OCI-LY7 (cell line): Measurements from ENCODE around the gene CCBE1. TPM values are rescaled to one million over a fixed set of nuclear protein-coding genes. Genes with fewer than 3 reads are reported as not detected.

Experiments used
- BruUV-seq: library from RNA; stranded (reverse); fragments of 400-500 nt; replicated peaks from 2 replicates; lab custom pipeline; 2021; lab: Mats Ljungman, UMichigan
- CTCF ChIA-PET: fragments of 300-600 bp; sonication (Branson Sonifier 250); formaldehyde crosslinking; loops from one replicate; lab custom pipeline; 2022; ENCODE audit warnings: antibody characterized with exemption; ENCODE audit not compliant: unreplicated experiment; lab: Charles Lee
- POLR2A ChIA-PET: fragments of 300-600 bp; sonication (Branson Sonifier 250); formaldehyde crosslinking; loops from one replicate; lab custom pipeline; 2022; ENCODE audit warnings: antibody characterized with exemption; lab: Charles Lee
- DNase-seq: peaks from one replicate; pipeline ENCODE4 v3.0.0-alpha.2; 2015; ENCODE audit warnings: low spot score
- H2AFZ ChIP-seq: fragments of 200-600 bp; sonication (generic), shearing (Covaris generic); 2 replicates; pipeline ENCODE4 v1.6.1; 2014; ENCODE audit warnings: mild to moderate bottlenecking, antibody characterized with exemption, low read length, moderate library complexity
- H3K27ac ChIP-seq: fragments of 200-600 bp; sonication (generic); 2 replicates; pipeline ENCODE4 v1.5.1; 2014; ENCODE audit warnings: mixed run types, low read depth, mild to moderate bottlenecking, moderate library complexity, low read length, inconsistent platforms; ENCODE audit not compliant: poor library complexity, severe bottlenecking
- H3K36me3 ChIP-seq: fragments of 200-600 bp; sonication (generic); 2 replicates; pipeline ENCODE4 v1.6.1; 2014; ENCODE audit warnings: mild to moderate bottlenecking, antibody characterized with exemption, low read length, moderate library complexity, mixed read lengths; ENCODE audit not compliant: insufficient read depth
- H3K4me1 ChIP-seq: fragments of 200-600 bp; sonication (generic); 2 replicates; pipeline ENCODE4 v1.5.1; 2014; ENCODE audit warnings: mild to moderate bottlenecking, low read length; ENCODE audit not compliant: insufficient read depth, poor library complexity, severe bottlenecking
- H3K4me2 ChIP-seq: fragments of 200-600 bp; sonication (generic); 2 replicates; pipeline ENCODE4 v1.6.1; 2014; ENCODE audit warnings: mild to moderate bottlenecking, low read length
- H3K4me3 ChIP-seq: fragments of 200-600 bp; sonication (generic); 2 replicates; pipeline ENCODE4 v1.5.1; 2014; ENCODE audit warnings: mild to moderate bottlenecking, low read depth, low read length; ENCODE audit not compliant: poor library complexity, severe bottlenecking
- H3K79me2 ChIP-seq: fragments of 200-600 bp; sonication (generic); 2 replicates; pipeline ENCODE4 v1.6.1; 2016; ENCODE audit warnings: low read depth, mild to moderate bottlenecking, low read length, moderate library complexity, mixed read lengths; ENCODE audit not compliant: insufficient read depth
- H3K9me2 ChIP-seq: fragments of 200-600 bp; sonication (generic); 2 replicates; pipeline ENCODE4 v1.6.1; 2016; ENCODE audit warnings: mild to moderate bottlenecking, low read length, mixed read lengths; ENCODE audit not compliant: insufficient read depth
- H3K9me3 ChIP-seq: fragments of 200-600 bp; sonication (generic); 2 replicates; pipeline ENCODE4 v1.6.1; 2014; ENCODE audit warnings: mild to moderate bottlenecking, mixed run types, low read length, mixed read lengths
- H4K20me1 ChIP-seq: fragments of 200-600 bp; sonication (generic); 2 replicates; pipeline ENCODE4 v1.6.1; 2014; ENCODE audit warnings: mild to moderate bottlenecking, antibody characterized with exemption, low read length, moderate library complexity, mixed read lengths; ENCODE audit not compliant: insufficient read depth
- EZH2phosphoT487 ChIP-seq: fragments of 200-600 bp; sonication (generic); IDR thresholded peaks from 2 replicates; pipeline ENCODE4 v1.6.1; 2018; ENCODE audit warnings: low read depth, borderline replicate concordance, mild to moderate bottlenecking, mixed run types, antibody characterized with exemption, low read length, moderate library complexity, mixed read lengths
- intact Hi-C: fragments of 100-400 bp; cut with micrococcal nuclease; formaldehyde crosslinking; loops from one replicate; pipeline ENCODE4 v1.10.0; 2022; ENCODE audit not compliant: unreplicated experiment
- total RNA-seq, 2 experiments: library from RNA; depleted of rRNA in 1 of 2; stranded (reverse); fragments of >200 nt in 1 of 2; shearing (Covaris generic) in 1 of 2; gene quantifications; 2 replicates each; pipeline ENCODE4 v1.2.3, GENCODE V29; 2014 to 2022
- TF ChIP-seq, protein P1 (sequence below): fragments of 200-600 bp; sonication (generic); conservative IDR thresholded peaks from 2 replicates; pipeline ENCODE4 v1.5.1; 2014; ENCODE audit warnings: mild to moderate bottlenecking, antibody characterized with exemption, low read length, moderate library complexity, mixed read lengths

CCBE1 gene
- total RNA-seq, 2 experiments from 2014 or later: 0.16 to 0.70 TPM

DNA sequence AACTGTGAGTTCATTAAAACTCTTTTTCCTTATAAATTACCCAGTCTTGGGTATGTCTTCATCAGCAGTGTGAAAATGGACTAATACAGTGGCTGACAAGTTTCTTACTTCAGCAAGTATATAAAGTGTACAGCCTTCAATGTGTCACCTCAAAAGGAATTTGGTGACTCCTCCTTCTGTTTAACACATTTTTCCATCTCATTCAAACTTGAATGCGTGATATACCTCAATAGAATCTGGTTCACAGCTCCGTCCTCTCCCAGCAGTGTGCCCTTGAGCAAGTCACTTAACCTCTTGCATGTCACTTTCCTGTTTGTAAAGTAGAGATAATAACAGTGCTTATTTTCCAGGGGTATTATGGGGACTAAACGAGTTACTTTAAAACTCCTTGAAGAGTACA, 159.6 kb downstream of the CCBE1 start:
- Histone ChIP-seq H3K4me2 (no peak overlapping the region), H3K36me3 (no peaks in the 10 kb centered on the region), H2AFZ (no peak overlapping the region), H3K4me3 (no peak overlapping the region), H3K27ac (no peak overlapping the region), H3K9me3 (no peaks in the 10 kb centered on the region), H4K20me1 (no peaks in the 10 kb centered on the region), H3K79me2 (no peaks in the 10 kb centered on the region), H3K9me2 (no peaks in the 10 kb centered on the region), H3K4me1 (no peaks in the 10 kb centered on the region)
- CTCF ChIA-PET: no interaction called here
- DNase-seq: no peak
- intact Hi-C loops: no loop called here
- TF ChIP-seq EZH2phosphoT487: no peak
- TF ChIP-seq, protein P1, sequence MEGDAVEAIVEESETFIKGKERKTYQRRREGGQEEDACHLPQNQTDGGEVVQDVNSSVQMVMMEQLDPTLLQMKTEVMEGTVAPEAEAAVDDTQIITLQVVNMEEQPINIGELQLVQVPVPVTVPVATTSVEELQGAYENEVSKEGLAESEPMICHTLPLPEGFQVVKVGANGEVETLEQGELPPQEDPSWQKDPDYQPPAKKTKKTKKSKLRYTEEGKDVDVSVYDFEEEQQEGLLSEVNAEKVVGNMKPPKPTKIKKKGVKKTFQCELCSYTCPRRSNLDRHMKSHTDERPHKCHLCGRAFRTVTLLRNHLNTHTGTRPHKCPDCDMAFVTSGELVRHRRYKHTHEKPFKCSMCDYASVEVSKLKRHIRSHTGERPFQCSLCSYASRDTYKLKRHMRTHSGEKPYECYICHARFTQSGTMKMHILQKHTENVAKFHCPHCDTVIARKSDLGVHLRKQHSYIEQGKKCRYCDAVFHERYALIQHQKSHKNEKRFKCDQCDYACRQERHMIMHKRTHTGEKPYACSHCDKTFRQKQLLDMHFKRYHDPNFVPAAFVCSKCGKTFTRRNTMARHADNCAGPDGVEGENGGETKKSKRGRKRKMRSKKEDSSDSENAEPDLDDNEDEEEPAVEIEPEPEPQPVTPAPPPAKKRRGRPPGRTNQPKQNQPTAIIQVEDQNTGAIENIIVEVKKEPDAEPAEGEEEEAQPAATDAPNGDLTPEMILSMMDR: no peak
- no TSS peak for BruUV-seq
- POLR2A ChIA-PET: no interaction called here

DNA sequence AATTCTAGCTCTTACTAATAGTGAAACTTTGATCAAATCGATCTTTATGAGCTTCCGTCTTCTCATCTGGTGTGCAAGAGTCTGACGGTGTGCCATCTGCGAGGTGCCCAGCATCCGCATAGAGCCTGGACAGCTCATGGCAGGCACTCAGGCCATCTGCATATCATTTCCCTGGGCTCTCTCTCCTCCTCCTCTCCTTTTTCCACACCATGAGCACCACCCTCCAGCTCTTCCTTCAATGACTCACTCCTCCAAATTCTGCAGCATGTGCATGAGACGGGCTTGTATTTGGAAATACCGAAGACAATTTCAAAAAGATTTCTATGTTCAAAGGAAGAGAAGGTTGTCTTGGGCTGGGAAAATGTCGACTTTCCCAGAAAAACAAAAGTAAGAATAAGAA, 161.1 kb downstream of the CCBE1 start:
- Histone ChIP-seq H4K20me1 (no peaks in the 10 kb centered on the region), H3K27ac (no peak overlapping the region), H3K79me2 (no peaks in the 10 kb centered on the region), H3K9me2 (no peaks in the 10 kb centered on the region), H3K4me2 (no peak overlapping the region), H3K4me3 (no peak overlapping the region), H3K4me1 (no peaks in the 10 kb centered on the region), H3K36me3 (no peaks in the 10 kb centered on the region), H3K9me3 (no peaks in the 10 kb centered on the region), H2AFZ (no peak overlapping the region)
- TF ChIP-seq, protein P1: no peak
- no peak for TF ChIP-seq EZH2phosphoT487
- intact Hi-C loops: no loop called here
- no peak for DNase-seq
- no TSS peak for BruUV-seq
- ChIA-PET POLR2A (interaction anchor here (1.2 kb wide), 1 partner anchor 13 kb away, joined by 3 read pairs; no protein-coding TSS in a partner anchor), CTCF (no interaction called here)

DNA sequence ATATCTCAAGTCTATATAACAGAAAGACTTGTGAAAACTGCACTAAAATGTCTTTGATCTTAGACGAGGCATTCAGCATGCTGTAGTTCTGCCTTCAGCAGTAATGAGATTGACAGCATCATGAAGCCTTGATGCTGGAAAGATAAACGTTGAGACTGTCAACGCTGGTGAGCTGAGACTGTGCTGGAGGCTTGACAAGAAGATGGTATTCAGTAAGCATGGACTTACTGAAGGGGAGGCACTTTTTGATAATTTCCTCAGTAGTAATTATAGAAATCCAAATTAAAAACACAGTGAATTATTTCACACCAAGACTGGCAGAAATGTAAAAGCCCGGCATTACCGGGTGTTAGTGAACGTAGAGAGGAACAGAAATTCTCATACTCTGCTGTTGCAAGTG, 162.2 kb downstream of the CCBE1 start:
- H3K79me2 ChIP-seq: no peaks in the 10 kb centered on the region
- no peak overlapping the region for H3K4me3 ChIP-seq
- CTCF ChIA-PET: no interaction called here
- H3K4me2 ChIP-seq: no peak overlapping the region
- intact Hi-C loops: no loop called here
- no peaks in the 10 kb centered on the region for H3K9me3 ChIP-seq
- H3K36me3 ChIP-seq: no peaks in the 10 kb centered on the region
- no peaks in the 10 kb centered on the region for H3K9me2 ChIP-seq
- no peaks in the 10 kb centered on the region for H3K4me1 ChIP-seq
- no TSS peak for BruUV-seq
- no peaks in the 10 kb centered on the region for H4K20me1 ChIP-seq
- no peak for DNase-seq
- TF ChIP-seq, protein P1: no peak
- TF ChIP-seq EZH2phosphoT487: no peak
- no peak overlapping the region for H3K27ac ChIP-seq
- POLR2A ChIA-PET: no interaction called here
- H2AFZ ChIP-seq: no peak overlapping the region
